Neutrophil (primary cell): ENCODE data around the gene SERPINE1.
"Not testable (repeated sequence)": the region's sequence is repeated elsewhere in the genome, so short reads cannot be mapped to it uniquely, and the experiment has no call there.

Experiments used
- H3K27ac ChIP-seq: fragments of 200-600 bp; sonication (generic); 2 replicates; pipeline ENCODE4 v1.5.1; 2016; ENCODE audit warnings: mild to moderate bottlenecking, moderate library complexity
- H3K27me3 ChIP-seq: fragments of 200-600 bp; sonication (generic); 2 replicates; pipeline ENCODE4 v1.6.0; 2016; ENCODE audit warnings: mild to moderate bottlenecking
- H3K36me3 ChIP-seq: fragments of 200-600 bp; sonication (generic); 2 replicates; pipeline ENCODE4 v1.5.1; 2017
- H3K4me1 ChIP-seq, 2 experiments: fragments of 200-600 bp in 1 of 2; sonication (generic) in 1 of 2; 1 replicate in 1 of 2; 2 replicates in 1 of 2; pipeline versions ENCODE4 v1.5.1 to v1.6.1; 2013 to 2016; ENCODE audit warnings: low read depth in 1 of 2, low read length in 1 of 2, mild to moderate bottlenecking in 1 of 2, moderate library complexity in 1 of 2; ENCODE audit not compliant: control insufficient read depth in 1 of 2, insufficient read depth in 1 of 2
- H3K4me3 ChIP-seq, 2 experiments: fragments of 200-600 bp in 1 of 2; sonication (generic) in 1 of 2; 1 replicate in 1 of 2; 2 replicates in 1 of 2; pipeline ENCODE4 v1.5.1; 2013 to 2016; ENCODE audit warnings: low read depth in 1 of 2, low read length in 1 of 2, mild to moderate bottlenecking in 1 of 2, moderate library complexity in 1 of 2
- H3K9me3 ChIP-seq: fragments of 200-600 bp; sonication (generic); 2 replicates; pipeline ENCODE4 v1.5.1; 2016
- CTCF ChIP-seq: fragments of 200-600 bp; sonication (generic); IDR thresholded peaks from 2 replicates; pipeline ENCODE4 v1.5.1; 2016; ENCODE audit warnings: antibody characterized with exemption

Gene SERPINE1

GRCh38 chr7:101087334-101088068, 39.4 kb upstream of the SERPINE1 start:
- TF ChIP-seq CTCF, result no peak
- Histone ChIP-seq H3K4me1 (peaks cover 19% of the 10 kb centered on the region in 2 experiments), H3K36me3 (peaks cover 53% of the 10 kb centered on the region), H3K27me3 (no peaks in the 10 kb centered on the region), H3K27ac (peak overlapping the region; percentile 45), H3K4me3 (no peak overlapping the region), H3K9me3 (no peaks in the 10 kb centered on the region)

DNA sequence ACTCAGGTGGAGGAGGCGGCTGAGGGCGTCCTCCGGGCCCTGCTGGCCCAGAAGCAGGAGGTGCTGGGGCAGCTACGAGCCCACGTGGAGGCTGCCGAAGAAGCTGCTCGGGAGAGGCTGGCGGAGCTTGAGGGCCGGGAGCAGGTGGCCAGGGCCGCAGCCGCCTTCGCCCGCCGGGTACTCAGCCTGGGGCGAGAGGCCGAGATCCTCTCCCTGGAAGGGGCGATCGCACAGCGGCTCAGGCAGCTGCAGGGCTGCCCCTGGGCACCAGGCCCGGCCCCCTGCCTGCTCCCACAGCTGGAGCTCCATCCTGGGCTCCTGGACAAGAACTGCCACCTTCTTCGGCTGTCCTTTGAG, 38.9 kb upstream of the SERPINE1 start:
- Histone ChIP-seq H3K4me1 (peaks cover 19% of the 10 kb centered on the region in 2 experiments), H3K9me3 (no peaks in the 10 kb centered on the region), H3K27me3 (no peaks in the 10 kb centered on the region), H3K27ac (no peak overlapping the region), H3K36me3 (peaks cover 57% of the 10 kb centered on the region), H3K4me3 (no peak overlapping the region)
- TF ChIP-seq CTCF, result no peak

DNA sequence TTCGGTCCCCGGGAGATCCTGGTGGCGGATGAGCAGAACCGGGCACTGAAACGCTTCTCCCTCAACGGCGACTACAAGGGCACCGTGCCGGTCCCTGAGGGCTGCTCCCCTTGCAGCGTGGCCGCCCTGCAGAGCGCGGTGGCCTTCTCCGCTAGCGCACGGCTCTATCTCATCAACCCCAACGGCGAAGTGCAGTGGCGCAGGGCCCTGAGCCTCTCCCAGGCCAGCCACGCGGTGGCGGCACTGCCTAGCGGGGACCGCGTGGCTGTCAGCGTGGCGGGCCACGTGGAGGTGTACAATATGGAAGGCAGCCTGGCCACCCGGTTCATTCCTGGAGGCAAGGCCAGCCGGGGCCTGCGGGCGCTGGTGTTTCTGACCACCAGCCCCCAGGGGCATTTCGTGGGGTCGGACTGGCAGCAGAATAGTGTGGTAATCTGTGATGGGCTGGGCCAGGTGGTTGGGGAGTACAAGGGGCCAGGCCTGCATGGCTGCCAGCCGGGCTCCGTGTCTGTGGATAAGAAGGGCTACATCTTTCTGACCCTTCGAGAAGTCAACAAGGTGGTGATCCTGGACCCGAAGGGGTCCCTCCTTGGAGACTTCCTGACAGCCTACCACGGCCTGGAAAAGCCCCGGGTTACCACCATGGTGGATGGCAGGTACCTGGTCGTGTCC, 37.9 kb upstream of the SERPINE1 start:
- no peaks in the 10 kb centered on the region for H3K27me3 ChIP-seq
- H3K4me3 ChIP-seq, result no peak overlapping the region
- H3K4me1 ChIP-seq, result peaks cover 19% of the 10 kb centered on the region in 2 experiments
- H3K27ac ChIP-seq, result no peak overlapping the region
- H3K9me3 ChIP-seq, result no peaks in the 10 kb centered on the region
- peaks cover 57% of the 10 kb centered on the region for H3K36me3 ChIP-seq
- TF ChIP-seq CTCF, result no peak

DNA sequence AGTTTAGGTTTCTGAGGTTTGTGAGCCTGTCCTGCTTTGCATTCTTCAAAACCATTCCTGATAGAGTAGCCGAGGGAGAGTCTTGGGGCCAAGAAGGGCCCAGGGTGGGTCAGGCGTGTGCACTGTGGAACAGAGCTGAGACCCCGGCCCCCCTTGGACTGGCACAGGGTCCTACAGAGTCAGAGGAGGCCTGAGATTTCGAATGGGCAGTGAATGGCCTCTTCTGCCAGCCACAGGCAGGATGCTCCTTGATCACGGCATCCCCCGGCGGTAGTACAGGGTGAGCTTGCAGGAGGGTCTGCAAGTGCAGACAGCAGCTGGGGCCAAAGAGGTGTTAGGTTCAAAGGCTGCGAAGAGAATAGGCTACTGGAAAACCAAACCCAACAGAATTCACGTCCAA, 37.0 kb upstream of the SERPINE1 start:
- peaks cover 60% of the 10 kb centered on the region for H3K36me3 ChIP-seq

DNA sequence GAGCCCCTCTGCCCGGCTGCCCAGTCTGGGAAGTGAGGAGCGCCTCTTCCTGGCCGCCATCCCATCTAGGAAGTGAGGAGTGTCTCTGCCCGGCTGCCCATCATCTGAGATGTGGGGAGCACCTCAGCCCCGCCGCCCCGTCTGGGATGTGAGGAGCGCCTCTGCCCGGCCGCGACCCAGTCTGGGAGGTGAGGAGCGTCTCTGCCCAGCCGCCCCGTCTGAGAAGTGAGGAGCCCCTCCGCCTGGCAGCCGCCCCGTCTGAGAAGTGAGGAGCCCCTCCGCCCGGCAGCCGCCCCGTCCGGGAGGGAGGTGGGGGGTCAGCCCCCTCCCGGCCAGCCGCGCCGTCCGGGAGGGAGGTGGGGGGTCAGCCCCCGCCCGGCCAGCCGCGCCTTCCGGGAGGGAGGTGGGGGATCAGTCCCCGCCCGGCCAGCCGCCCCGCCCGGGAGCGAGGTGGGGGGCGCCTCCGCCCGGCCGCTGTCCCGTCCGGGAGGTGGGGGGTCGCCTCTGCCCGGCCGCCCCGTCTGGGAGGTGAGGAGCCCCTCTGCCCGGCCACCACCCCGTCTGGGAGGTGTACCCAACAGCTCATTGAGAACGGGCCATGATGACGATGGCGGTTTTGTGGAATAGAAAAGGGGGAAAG, 34.5 kb upstream of the SERPINE1 start:
- H3K9me3 ChIP-seq, H3K27ac ChIP-seq, H3K4me1 ChIP-seq, H3K4me3 ChIP-seq, H3K27me3 ChIP-seq: not testable (repeated sequence)
- H3K36me3 ChIP-seq, result peaks cover 52% of the 10 kb centered on the region

More for the DNA sequence above, 37.0 kb upstream of the SERPINE1 start:
- Histone ChIP-seq H3K4me1 (peaks cover 15 to 16% of the 10 kb centered on the region in 2 experiments), H3K27me3 (no peaks in the 10 kb centered on the region), H3K9me3 (no peaks in the 10 kb centered on the region), H3K4me3 (no peak overlapping the region), H3K27ac (no peak overlapping the region)
- TF ChIP-seq CTCF, result no peak

GRCh38 chr7:101093906-101094305, 33.0 kb upstream of the SERPINE1 start:
- TF ChIP-seq CTCF, result no peak
- Histone ChIP-seq H3K9me3 (no peaks in the 10 kb centered on the region), H3K36me3 (peaks cover 37% of the 10 kb centered on the region), H3K27ac (no peak overlapping the region), H3K27me3 (peaks cover 1% of the 10 kb centered on the region), H3K4me1 (no peaks in the 10 kb centered on the region), H3K4me3 (no peak overlapping the region)
